Measurements from ENCODE around the gene HIPK2. TPM values are rescaled to one million over a fixed set of nuclear protein-coding genes. Genes with fewer than 3 reads are reported as not detected.

Gene HIPK2
- total and polyA plus RNA-seq, 7 donors: 18.1 to 166 (median 78.5) TPM

DNA sequence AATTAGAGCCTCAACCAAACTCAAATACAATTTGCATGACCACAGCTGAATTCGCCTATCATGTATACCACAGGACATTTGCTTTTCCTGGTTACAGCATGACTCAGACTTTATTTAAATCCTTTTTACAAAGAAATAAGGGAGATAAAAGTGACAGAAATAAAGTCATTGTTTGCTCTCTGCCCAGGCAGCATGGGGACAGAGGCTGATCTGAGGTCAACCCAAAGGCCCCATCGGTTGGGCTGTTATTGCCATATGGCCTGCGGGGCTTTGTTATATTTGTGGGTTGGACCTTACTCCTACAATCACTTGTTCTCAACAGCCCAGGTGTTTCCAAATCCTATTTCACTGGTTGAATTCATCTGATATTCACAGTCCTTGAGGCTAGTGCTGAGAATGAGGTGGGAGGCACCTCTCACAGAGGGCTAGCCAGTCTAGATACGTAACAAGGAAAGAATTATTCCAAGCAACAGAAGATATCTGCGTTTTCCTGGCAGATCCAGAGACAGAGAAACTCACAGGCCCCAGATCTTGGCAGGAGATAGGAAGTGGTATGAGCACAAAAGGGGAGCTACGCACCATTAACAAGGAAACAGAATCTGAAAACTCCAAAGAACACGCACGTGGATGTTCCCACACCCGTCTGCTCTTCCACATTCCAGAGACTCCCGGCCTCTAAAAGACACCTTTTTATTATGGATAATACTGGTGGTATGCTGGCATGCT, 117.3 kb downstream of the HIPK2 start:
- Histone ChIP-seq H3K36me3 (ENCODE audit: insufficient read depth in 1 of 2, low read depth in 1 of 2) (no peaks in the 10 kb centered on the region), H3K27me3 (ENCODE audit: insufficient read depth in 3 of 3, low read length in 2 of 3) (no peaks in the 10 kb centered on the region), H3K27ac (peak overlapping the region; percentile 58), H3K9me3 (no peaks in the 10 kb centered on the region), H3K4me3 (no peak overlapping the region), H3K4me1 (peaks cover 39% of the 10 kb centered on the region)
- 62 to 73% (median 63%) methylated on average over 10 of the region's 10 CpGs for WGBS, 3 donors
- DNase-seq: no peak
- intact Hi-C loops (cut with DNase I): no loop called here
- peak in 3 of 4 donors; percentile 28 to 36 (median 32) for ATAC-seq
- TF ChIP-seq, protein P1, sequence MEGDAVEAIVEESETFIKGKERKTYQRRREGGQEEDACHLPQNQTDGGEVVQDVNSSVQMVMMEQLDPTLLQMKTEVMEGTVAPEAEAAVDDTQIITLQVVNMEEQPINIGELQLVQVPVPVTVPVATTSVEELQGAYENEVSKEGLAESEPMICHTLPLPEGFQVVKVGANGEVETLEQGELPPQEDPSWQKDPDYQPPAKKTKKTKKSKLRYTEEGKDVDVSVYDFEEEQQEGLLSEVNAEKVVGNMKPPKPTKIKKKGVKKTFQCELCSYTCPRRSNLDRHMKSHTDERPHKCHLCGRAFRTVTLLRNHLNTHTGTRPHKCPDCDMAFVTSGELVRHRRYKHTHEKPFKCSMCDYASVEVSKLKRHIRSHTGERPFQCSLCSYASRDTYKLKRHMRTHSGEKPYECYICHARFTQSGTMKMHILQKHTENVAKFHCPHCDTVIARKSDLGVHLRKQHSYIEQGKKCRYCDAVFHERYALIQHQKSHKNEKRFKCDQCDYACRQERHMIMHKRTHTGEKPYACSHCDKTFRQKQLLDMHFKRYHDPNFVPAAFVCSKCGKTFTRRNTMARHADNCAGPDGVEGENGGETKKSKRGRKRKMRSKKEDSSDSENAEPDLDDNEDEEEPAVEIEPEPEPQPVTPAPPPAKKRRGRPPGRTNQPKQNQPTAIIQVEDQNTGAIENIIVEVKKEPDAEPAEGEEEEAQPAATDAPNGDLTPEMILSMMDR (IDR thresholded peaks at IDR 0.05): no peak

DNA sequence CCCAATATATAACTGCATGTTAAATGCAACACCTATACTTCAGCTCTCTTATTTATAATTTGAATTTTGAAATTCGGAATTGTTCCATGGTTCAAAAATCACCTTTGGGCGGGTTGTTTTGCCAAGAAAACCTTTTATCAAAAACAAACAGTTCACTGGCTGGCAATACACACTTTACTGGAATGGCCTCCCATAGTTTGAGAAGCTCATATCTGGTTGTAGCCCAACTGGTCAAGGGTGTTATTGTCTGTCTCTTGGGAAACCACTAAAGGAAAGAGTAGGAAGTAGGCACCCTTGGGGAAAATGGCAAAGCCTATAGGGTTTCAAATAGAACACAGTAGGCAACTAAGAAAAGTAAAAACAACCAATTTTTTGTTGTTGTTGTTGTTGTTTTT, 117.9 kb downstream of the HIPK2 start:
- intact Hi-C loops (cut with DNase I): loop anchor here in 1 of 2 donors (5.0 kb wide), 1 partner anchor 32 kb away; no protein-coding TSS in a partner anchor
- 88 to 94% (median 92%) methylated on average over 2 of the region's 2 CpGs for WGBS, 3 donors
- H3K27ac ChIP-seq: peak overlapping the region; percentile 58
- no peak for DNase-seq
- TF ChIP-seq, protein P1 (IDR thresholded peaks at IDR 0.05): no peak
- no peaks in the 10 kb centered on the region for H3K9me3 ChIP-seq
- no peak overlapping the region for H3K4me3 ChIP-seq
- H3K36me3 ChIP-seq (ENCODE audit: insufficient read depth in 1 of 2, low read depth in 1 of 2): peaks cover 0 to 5% of the 10 kb centered on the region in 2 donors
- no peaks in the 10 kb centered on the region for H3K27me3 ChIP-seq (ENCODE audit: insufficient read depth in 3 of 3, low read length in 2 of 3)
- no peak for ATAC-seq
- H3K4me1 ChIP-seq: peaks cover 39% of the 10 kb centered on the region

DNA sequence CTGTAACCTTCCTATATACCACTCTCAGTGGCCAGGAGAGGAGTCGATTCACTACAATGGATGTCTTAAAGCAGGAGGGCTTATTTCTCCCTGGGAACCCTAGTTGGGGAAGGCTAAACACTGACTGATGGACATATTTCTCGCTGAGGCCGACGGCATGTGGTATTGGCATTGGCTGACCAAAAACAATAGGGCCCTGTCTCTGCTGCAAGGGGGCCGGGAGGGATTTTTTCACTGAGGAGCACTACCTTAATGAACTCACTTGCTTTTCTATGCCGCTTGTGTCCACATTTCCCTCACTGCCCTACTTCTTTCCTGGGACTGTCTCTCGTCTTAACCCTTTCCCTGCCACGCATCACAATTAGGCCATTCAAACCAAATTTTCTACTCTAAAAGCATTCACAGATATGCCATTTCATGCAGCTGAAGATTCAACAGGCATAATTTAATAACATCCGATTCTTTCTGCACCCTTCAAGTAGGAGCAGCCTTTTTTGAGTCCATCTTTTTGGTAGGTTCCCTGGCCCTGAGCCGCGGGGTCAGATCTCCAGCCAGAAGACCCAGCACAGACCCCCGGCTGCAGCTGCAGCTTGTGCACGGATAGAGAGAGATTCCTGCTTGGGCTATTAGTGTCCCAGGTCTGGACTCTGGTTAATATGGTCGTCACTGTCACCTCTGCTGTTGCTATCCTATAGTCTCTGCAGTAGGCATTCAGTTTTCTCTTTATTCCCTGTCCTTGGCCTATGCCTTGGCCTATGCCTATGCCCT, 118.7 kb downstream of the HIPK2 start:
- no peak for DNase-seq
- no peaks in the 10 kb centered on the region for H3K9me3 ChIP-seq
- no peaks in the 10 kb centered on the region for H3K27me3 ChIP-seq (ENCODE audit: insufficient read depth in 3 of 3, low read length in 2 of 3)
- peaks cover 0 to 6% of the 10 kb centered on the region in 2 donors for H3K36me3 ChIP-seq (ENCODE audit: insufficient read depth in 1 of 2, low read depth in 1 of 2)
- WGBS, 3 donors: 52 to 65% (median 59%) methylated on average over 14 of the region's 14 CpGs
- TF ChIP-seq, protein P1 (IDR thresholded peaks at IDR 0.05): no peak
- intact Hi-C loops (cut with DNase I): loop anchor here in 1 of 2 donors (5.0 kb wide), 1 partner anchor 33 kb away; no protein-coding TSS in a partner anchor
- ATAC-seq: no peak
- no peak overlapping the region for H3K27ac ChIP-seq
- H3K4me1 ChIP-seq: peaks cover 44% of the 10 kb centered on the region
- no peak overlapping the region for H3K4me3 ChIP-seq

- no peak overlapping the region for H3K27ac ChIP-seq
- intact Hi-C loops (cut with DNase I): loop anchor here in 1 of 2 donors (5.0 kb wide), 1 partner anchor 34 kb away; no protein-coding TSS in a partner anchor
- 87 to 98% (median 92%) methylated on average over 3 of the region's 3 CpGs for WGBS, 3 donors
Observed at GRCh38 chr7:139658296-139658695, 119.5 kb downstream of the HIPK2 start.

More at GRCh38 chr7:139658296-139658695, 119.5 kb downstream of the HIPK2 start:
- Histone ChIP-seq H3K4me1 (peaks cover 46% of the 10 kb centered on the region), H3K27me3 (ENCODE audit: insufficient read depth in 3 of 3, low read length in 2 of 3) (no peaks in the 10 kb centered on the region), H3K36me3 (ENCODE audit: insufficient read depth in 1 of 2, low read depth in 1 of 2) (peaks cover 0 to 6% of the 10 kb centered on the region in 2 donors), H3K9me3 (no peaks in the 10 kb centered on the region), H3K4me3 (no peak overlapping the region)
- TF ChIP-seq, protein P1 (IDR thresholded peaks at IDR 0.05): no peak
- ATAC-seq: no peak
- no peak for DNase-seq

Measured in psoas muscle (tissue), 8 donors.